HFF-Myc (cell line): ENCODE measurements around the gene DDI2.
A peak's percentile ranks its signal among the peaks of the same experiment; 100 is the strongest.

Experiments used
- DNase-seq: peaks from one replicate; pipeline ENCODE4 v3.0.0-alpha.2; 2011; ENCODE audit warnings: low read depth; ENCODE audit errors: extremely low read depth
- H3K4me3 ChIP-seq: replicated peaks from 2 replicates; pipeline ENCODE4 v1.5.1; 2011; ENCODE audit warnings: low read depth, mild to moderate bottlenecking, control low read depth, low read length
- TF ChIP-seq, protein P1 (sequence below): IDR thresholded peaks from 2 replicates; pipeline ENCODE4 v1.5.1; 2012; ENCODE audit warnings: mild to moderate bottlenecking, low read depth, low read length, control low read depth; ENCODE audit errors: missing control alignments

Gene DDI2

DNA sequence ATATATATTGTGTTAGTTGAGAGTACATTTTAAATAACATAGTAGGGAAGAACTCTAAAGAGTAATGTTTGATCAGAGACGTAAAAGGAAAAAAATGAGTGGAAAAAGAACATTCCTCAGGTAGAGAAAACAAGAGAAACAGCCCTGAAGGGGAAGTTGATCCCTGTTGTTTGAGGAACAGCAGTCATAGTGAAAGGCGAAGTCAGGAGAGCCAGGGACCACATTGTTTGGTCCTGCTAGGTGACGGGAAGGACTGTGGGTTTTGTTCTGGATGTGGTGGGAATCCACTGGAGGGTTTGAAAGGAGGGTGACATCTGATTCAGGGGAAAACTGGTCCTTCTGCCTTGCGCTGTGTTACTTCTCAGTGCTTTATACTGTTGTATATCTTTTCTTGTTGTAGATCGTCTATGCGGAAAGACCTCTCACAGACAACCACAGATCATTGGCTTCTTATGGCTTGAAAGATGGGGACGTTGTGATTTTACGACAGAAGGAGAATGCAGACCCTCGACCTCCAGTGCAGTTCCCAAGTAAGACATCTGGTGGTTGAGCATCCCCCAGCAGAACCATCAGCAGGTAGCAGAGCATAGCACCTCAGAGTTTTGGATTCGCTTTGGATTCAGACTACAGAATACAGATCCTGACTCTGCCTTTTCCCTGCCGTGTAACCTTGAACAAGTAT is 9.2 kb downstream of the DDI2 start:
- H3K4me3 ChIP-seq: no peak overlapping the region
- TF ChIP-seq, protein P1, sequence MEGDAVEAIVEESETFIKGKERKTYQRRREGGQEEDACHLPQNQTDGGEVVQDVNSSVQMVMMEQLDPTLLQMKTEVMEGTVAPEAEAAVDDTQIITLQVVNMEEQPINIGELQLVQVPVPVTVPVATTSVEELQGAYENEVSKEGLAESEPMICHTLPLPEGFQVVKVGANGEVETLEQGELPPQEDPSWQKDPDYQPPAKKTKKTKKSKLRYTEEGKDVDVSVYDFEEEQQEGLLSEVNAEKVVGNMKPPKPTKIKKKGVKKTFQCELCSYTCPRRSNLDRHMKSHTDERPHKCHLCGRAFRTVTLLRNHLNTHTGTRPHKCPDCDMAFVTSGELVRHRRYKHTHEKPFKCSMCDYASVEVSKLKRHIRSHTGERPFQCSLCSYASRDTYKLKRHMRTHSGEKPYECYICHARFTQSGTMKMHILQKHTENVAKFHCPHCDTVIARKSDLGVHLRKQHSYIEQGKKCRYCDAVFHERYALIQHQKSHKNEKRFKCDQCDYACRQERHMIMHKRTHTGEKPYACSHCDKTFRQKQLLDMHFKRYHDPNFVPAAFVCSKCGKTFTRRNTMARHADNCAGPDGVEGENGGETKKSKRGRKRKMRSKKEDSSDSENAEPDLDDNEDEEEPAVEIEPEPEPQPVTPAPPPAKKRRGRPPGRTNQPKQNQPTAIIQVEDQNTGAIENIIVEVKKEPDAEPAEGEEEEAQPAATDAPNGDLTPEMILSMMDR: no peak
- no peak for DNase-seq

DNA sequence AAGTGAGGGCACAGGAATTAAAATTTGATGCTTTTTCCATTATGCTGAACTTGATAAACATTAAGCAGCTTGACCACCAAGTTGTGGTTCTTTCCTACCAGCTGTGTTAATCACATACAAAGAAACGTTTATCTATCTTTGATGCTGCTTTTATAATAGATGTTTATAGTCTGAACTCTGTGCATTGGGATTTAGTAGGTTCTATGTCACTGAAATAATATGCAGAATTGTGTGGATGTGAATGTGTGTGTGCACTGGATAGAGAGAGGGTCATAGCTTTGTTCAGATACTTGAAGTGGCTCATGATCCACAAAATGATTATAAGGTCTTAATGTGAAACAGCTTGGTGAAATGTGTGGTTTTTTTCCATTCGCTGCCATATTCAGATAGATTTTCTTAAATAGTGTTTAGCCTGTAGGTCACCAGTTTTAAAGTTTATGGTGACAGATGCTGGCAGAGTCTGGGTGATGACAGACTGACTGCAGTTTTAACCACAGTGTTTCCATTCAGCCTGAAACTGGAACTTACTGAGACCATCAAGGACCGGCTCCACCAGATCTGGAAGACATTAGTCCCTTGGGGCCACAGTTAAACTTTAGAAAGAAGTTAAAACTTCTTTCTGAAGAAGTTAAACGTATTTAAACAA is 10.2 kb downstream of the DDI2 start:
- TF ChIP-seq, protein P1: no peak
- peak; percentile 83 for DNase-seq

DNA sequence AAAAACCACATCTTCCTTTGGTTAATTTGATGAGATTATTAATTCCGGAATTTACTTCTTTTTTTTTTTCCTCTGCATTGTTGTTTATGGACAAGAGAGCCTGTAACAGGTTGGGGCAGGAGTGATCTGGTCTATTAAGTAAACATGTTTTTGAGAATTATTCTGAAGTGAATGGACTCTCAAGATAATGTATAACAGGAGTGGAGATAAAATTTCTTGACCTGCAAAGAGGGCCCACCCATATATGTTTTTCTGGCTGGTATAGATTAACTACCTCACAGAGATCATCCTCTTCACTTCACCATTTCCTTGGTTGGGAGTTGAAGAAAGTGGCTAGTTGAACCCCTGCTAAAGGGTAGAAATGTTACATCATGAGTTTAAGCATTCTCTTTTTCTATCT is 10.7 kb downstream of the DDI2 start:
- DNase-seq: no peak
- no peak overlapping the region for H3K4me3 ChIP-seq
- TF ChIP-seq, protein P1: no peak

More for the DNA sequence above, 10.2 kb downstream of the DDI2 start:
- no peak overlapping the region for H3K4me3 ChIP-seq

DNA sequence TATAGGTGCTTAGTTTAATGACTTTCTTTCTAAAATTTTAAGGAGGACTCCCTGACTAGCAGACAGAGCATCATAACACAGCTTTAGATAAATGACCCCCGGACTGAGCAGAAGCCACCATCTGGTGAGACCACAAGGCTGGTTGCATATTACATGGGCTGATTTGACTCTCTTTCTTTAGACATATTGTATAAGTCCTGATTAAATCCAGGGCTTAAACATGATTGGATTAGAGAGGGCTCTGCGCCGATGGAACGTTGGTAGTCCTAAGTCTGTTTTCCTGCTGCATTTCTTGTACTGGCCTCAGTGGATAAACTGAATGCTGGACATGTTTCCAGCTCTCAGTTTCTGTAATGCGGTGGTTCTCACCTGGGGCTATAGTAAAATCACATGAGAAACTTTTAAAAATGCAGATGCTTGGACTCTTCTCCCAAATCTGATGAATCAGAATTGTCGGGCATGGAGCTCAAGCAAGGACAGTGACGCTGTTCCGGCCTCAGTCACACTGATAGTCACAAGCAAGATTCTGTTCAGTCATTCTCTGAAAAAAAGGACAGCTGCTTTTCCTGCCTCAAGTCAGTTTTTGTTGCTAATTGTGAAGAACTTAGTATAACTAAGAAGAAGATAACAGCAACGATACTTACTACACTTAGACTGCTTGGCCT is 16.6 kb downstream of the DDI2 start:
- TF ChIP-seq, protein P1: no peak
- no peak overlapping the region for H3K4me3 ChIP-seq
- DNase-seq: no peak

DNA sequence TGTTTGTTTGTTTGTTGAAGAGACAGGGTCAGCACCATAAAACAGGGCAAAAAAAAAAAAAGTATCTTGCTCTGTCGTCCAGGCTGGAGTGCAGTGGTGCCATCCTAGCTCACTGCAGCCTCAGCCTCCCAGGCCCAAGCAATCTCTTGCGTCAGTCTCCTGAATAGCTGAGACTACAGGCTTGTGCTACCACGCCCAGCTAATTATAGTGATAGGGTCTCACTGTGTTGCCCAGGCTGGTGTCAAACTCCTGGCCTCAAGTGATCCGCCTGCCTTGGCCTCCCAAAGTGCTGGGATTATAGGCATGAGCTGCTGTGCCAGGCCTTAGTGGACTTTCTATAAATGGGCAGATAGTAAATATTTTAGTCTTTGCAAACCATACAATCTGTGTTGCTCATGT is 19.2 kb downstream of the DDI2 start:
- TF ChIP-seq, protein P1: no peak
- no peak for DNase-seq
- H3K4me3 ChIP-seq: no peak overlapping the region

DNA sequence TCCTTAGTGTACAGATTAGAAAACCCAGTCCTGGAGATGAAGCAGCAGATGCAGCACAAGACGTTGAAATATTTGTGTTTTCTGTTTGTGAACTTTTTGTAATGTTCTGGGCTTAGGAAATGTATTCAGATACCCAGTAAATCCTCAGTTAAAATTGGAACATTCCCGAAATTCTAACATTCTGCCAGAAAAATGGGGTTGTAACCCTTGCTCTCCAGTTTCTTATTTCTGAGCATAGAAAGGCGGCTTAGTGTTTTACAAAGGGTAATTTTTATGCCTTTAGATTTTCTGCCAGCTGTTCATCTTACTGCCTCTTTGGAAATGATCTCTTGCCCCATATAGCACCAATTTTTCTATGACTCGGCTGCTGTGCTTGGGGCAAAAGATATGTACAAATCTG is 20.6 kb downstream of the DDI2 start:
- no peak overlapping the region for H3K4me3 ChIP-seq
- no peak for DNase-seq
- TF ChIP-seq, protein P1: no peak
